ENCODE results near the gene DLL4. TPM values are rescaled to one million over a fixed set of nuclear protein-coding genes. Genes with fewer than 3 reads are reported as not detected.

DLL4 gene
- total and polyA plus RNA-seq, 10 of the 15 experiments (the other 5 are each of a cell fraction or from before 2014, with no cell fraction given), result 0.04 to 0.16 (median 0.09) TPM; not detected in 6

GRCh38 chr15:40940296-40940801, 11.2 kb downstream of the DLL4 start:
- 29% methylated on average over 15 of the region's 15 CpGs for WGBS (ENCODE audit: insufficient coverage, insufficient replicate concordance, low lambda C conversion rate, missing lambda C conversion rate)
- H3K9me3 ChIP-seq (replicated peaks; ENCODE audit: control insufficient read depth, insufficient read depth, low read length), result no peaks in the 10 kb centered on the region
- ChIA-PET RAD21 (ENCODE audit: unreplicated experiment) (interaction anchor here (1.0 to 4.1 kb wide), 14 partner anchors 9 to 175 kb away, joined by 3 to 36 read pairs (median 4); partner anchors contain the start of genes DLL4 and INO80), POLR2A (interaction anchor here (1.2 to 3.5 kb wide), 6 partner anchors 9 to 226 kb away, joined by 3 to 20 read pairs (median 8); partner anchors contain the start of genes CHAC1 and DLL4), CTCF (interaction anchor here (0.7 to 5.2 kb wide), 19 partner anchors 10 to 340 kb away, joined by 3 to 80 read pairs (median 7); partner anchors contain the start of genes CHAC1, DLL4, RHOV and VPS18), SMC1A (ENCODE audit: uncharacterized antibody, unreplicated experiment) (interaction anchor here (0.9 to 4.1 kb wide), 15 partner anchors 9 to 245 kb away, joined by 3 to 28 read pairs (median 5); partner anchors contain the start of gene DLL4)
- H3K27ac ChIP-seq (ENCODE audit: control insufficient read depth, insufficient read depth), result peak overlapping the region; percentile 81
- H4K20me1 ChIP-seq (ENCODE audit: control insufficient read depth, insufficient read depth), result no peaks in the 10 kb centered on the region
- no TSS peak for BruUV-seq (replicated peaks)
- H3K4me1 ChIP-seq (ENCODE audit: control insufficient read depth, insufficient read depth, low read length), result peaks cover 23% of the 10 kb centered on the region
- peak; percentile 35 for ATAC-seq
- TF ChIP-seq MEF2B (IDR thresholded peaks at IDR 0.05; ENCODE audit: partially characterized antibody, poor library complexity, severe bottlenecking), result peak; percentile 71
- no peak for TF ChIP-seq ZZZ3 (IDR thresholded peaks at IDR 0.05; ENCODE audit: control insufficient read depth, insufficient read length, low read depth)
- 0 out of 2 replicates have a peak, but pooled peaks have one; percentile 37 for TF ChIP-seq CHD2 (IDR thresholded peaks at IDR 0.05; ENCODE audit: borderline replicate concordance, low read depth, low read length)
- TF ChIP-seq IKZF2 (IDR thresholded peaks at IDR 0.05), result 0 out of 4 replicates have a peak, but pooled peaks of 1 of the 2 experiments have one; percentile 21
- 0 out of 2 replicates have a peak, but pooled peaks have one; percentile 29 for TF ChIP-seq RELB (IDR thresholded peaks at IDR 0.05; ENCODE audit: low read depth)
- no peak for TF ChIP-seq RB1 (IDR thresholded peaks at IDR 0.05; ENCODE audit: borderline replicate concordance)
- TF ChIP-seq EED (IDR thresholded peaks at IDR 0.05; ENCODE audit: low read depth), result peak; percentile 70
- TF ChIP-seq MLLT1 (IDR thresholded peaks at IDR 0.05), result peak; percentile 12; the same call in 1 of the 2 replicates
- H3K4me3 ChIP-seq, result peak overlapping the region; percentile 66; the same call in 1 of the 2 replicates
- peak overlapping the region; percentile 76 for H2AFZ ChIP-seq (ENCODE audit: control insufficient read depth, low read depth, low read length)
- FAIRE-seq, result peak; percentile 18
- no peaks in the 10 kb centered on the region for H3K36me3 ChIP-seq (ENCODE audit: control insufficient read depth in 2 of 2, insufficient read depth in 2 of 2, low read length in 1 of 2)
- in situ Hi-C loops (cut with MboI), result no loop called here
- peak overlapping the region; percentile 58 for H3K4me2 ChIP-seq (ENCODE audit: control insufficient read depth, insufficient read depth)
- no peaks in the 10 kb centered on the region for H3K79me2 ChIP-seq (ENCODE audit: control insufficient read depth, insufficient read depth, low read length)
- peak; percentile 51 for DNase-seq (ENCODE audit: low read depth, low spot score)
- intact Hi-C loops (cut with micrococcal nuclease; ENCODE audit: unreplicated experiment), result loop anchor here (5.0 kb wide), 2 partner anchors 33 to 82 kb away; no protein-coding TSS in a partner anchor
- H3K27me3 ChIP-seq (replicated peaks in 1 of 2; ENCODE audit: control insufficient read depth in 2 of 2, insufficient read depth in 2 of 2, low read length in 1 of 2), result no peaks in the 10 kb centered on the region
- H3K9ac ChIP-seq (ENCODE audit: control insufficient read depth, insufficient read depth, low read length), result peak overlapping the region; percentile 88

Data from GM12878 (cell line).